HG02884 (cell line): ENCODE measurements around the gene WFDC6.

Source experiments
- ATAC-seq: cut with Tn5 transposase; IDR thresholded peaks from one replicate; pipeline ENCODE4 v1.9.1; 2021; ENCODE audit warnings: mild to moderate bottlenecking, moderate library complexity; ENCODE audit not compliant: unreplicated experiment

Gene WFDC6

GRCh38 chr20:45518282-45518681, 21.0 kb downstream of the WFDC6 start:
- no peak for ATAC-seq

GRCh38 chr20:45515147-45515913, 24.0 kb downstream of the WFDC6 start, which contains the start of gene SPINT3:
TSS of gene SPINT3 (minus strand) at chr20:45515622. CDS start at chr20:45515608, 14 bp downstream.
- ATAC-seq, result no peak

GRCh38 chr20:45510242-45510862, 28.9 kb downstream of the WFDC6 start:
- no peak for ATAC-seq

DNA sequence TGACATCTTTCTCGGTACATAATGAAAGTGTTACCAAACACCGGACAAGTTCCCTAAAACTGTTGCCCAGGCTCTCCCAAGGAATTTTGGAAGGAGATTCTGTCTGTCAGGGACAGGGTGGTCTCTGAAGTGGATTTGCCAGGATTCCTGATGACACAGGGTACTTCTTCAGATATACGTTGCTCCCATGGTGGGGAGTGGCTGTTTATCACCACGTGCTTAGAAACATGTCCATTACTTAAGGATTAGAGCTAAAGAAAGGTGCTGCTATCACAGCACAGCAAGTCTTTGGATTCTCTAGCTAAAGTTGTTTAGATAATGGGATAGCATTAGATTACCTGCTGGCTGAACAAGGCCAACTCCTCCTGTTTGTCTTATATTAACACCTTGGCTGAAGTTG, 30.2 kb downstream of the WFDC6 start:
- ATAC-seq, result no peak

- no peak for ATAC-seq
Measured at GRCh38 chr20:45508068-45508886, 31.0 kb downstream of the WFDC6 start.

GRCh38 chr20:45507011-45507820, 32.1 kb downstream of the WFDC6 start:
- ATAC-seq, result no peak

- no peak for ATAC-seq
Measured at GRCh38 chr20:45506398-45506797, 32.9 kb downstream of the WFDC6 start.

GRCh38 chr20:45503403-45503802, 35.9 kb downstream of the WFDC6 start:
- ATAC-seq, result no peak

GRCh38 chr20:45502561-45502960, 36.7 kb downstream of the WFDC6 start:
- no peak for ATAC-seq

DNA sequence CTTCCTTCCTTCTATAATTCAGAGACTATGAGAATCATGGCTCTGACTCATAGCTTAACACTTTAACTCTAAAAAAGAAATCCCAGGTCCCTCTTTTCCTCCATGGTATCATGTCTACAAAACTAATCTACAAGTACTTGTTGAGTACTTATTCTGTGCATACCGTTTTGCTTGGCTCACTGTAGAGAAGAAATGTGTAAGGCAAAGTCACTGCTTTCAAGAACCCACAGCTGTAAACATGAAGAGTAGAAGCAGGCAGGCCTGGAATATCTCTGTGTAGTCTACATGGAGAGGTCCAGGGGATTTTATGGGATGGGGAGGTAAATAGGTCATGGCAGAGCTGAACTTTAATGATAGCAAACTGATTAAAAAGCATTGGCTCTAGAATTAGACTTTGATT, 37.7 kb downstream of the WFDC6 start:
- no peak for ATAC-seq

- no peak for ATAC-seq
Measured at GRCh38 chr20:45500022-45500421, 39.3 kb downstream of the WFDC6 start.

DNA sequence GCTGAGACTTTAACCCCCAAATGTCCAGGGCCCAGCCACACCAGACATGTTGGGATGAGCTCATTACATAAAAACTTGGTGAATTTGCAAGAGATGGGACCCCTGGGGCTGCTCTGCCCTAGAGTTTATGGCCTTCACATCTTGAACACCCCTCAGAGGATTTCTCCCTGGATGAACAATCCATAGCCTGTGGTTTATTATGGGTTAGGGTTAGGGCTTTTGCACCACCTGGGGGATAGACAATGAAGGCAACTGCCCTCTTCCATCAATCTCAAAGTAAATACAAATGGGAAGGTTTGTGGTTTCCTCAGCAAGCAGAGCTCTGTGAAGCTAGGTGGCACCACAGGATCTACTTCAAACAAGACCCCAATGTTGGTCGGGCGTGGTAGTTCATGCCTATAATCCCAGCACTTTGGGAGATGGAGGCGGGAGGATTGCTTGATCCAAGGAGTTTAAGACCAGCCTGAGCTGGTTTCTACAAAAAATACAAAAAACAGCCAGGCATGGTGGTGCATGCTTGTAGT, 41.2 kb downstream of the WFDC6 start:
- ATAC-seq, result no peak

GRCh38 chr20:45496166-45496565, 43.1 kb downstream of the WFDC6 start:
- no peak for ATAC-seq

DNA sequence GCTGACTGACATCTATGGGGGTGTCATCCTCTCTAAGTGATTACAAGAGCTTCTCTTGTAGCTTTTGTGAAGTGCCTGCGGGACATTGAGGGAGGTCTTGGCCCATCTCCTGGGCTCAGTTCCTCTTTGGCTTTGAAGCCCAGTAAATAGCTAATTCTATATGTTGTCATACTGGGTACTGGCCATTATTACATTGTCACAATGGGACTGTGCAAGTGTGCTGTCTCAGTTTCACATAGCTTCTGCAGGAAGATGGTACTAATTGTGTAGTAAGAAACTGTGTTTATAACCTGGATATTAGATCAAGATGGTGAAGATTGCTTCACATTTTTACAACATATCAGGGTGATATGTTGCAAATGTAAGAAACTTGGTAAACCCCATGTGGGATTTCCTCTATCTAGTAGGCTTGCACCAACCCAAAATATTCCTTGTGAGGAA, 43.8 kb downstream of the WFDC6 start:
- ATAC-seq, result no peak

DNA sequence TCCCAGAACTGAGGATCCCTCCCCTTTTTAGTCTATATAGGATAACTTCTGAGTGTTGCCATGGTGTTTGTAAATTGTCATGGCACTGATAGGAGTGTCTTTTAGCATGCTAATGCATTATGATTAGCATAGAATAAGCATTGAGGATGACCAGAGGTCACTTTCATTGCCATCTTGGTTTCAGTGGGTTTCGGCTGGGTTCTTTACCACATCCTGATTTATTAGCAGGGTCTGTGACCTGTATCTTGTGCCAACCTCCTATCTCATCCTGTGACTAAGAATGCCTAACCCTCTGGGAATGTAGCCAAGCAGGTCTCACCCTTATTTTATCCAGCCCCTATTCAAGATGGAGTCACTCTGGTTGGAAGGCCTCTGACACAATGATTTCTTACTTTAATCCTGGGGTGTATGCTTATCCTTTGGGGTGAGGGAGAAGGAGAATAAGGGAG, 50.2 kb downstream of the WFDC6 start:
- no peak for ATAC-seq

- no peak for ATAC-seq
Measured at GRCh38 chr20:45487231-45487635, 52.0 kb downstream of the WFDC6 start.

- ATAC-seq, result no peak
Measured at GRCh38 chr20:45485388-45485787, 53.9 kb downstream of the WFDC6 start.

- ATAC-seq, result no peak
Measured at GRCh38 chr20:45484676-45485075, 54.6 kb downstream of the WFDC6 start.
